Uterus (tissue), 2 donors: ENCODE results near the gene ACIN1.

Source experiments
- CTCF ChIP-seq, 4 experiments: fragments of 200-600 bp in 2 of 4; fragments of 450-650 bp in 2 of 4; sonication (generic) in 2 of 4; IDR thresholded peaks; one replicate each; pipeline ENCODE4 v1.5.1; 2016 to 2019; ENCODE audit warnings: antibody characterized with exemption in 4 of 4, mild to moderate bottlenecking in 2 of 4, moderate library complexity in 1 of 4
- POLR2A ChIP-seq, 2 donors: fragments of 450-650 bp; IDR thresholded peaks; one replicate each; pipeline ENCODE4 v1.6.1; 2016; ENCODE audit warnings: antibody characterized with exemption in 2 of 2, mild to moderate bottlenecking in 1 of 2, moderate library complexity in 1 of 2

GRCh38 chr14:23028799-23029198 is 66.1 kb downstream of the ACIN1 start:
- TF ChIP-seq CTCF (IDR thresholded peaks at IDR 0.05) (no peak), POLR2A (IDR thresholded peaks at IDR 0.05) (no peak)
